ENCODE data around the gene PLCG1. TPM values are rescaled to one million over a fixed set of nuclear protein-coding genes. Genes with fewer than 3 reads are reported as not detected.
"Not testable (repeated sequence)": the region's sequence is repeated elsewhere in the genome, so short reads cannot be mapped to it uniquely, and the experiment has no call there.

PLCG1 gene
- total RNA-seq, 1 experiment from 2014 or later = 59.4 TPM

- DNase-seq (ENCODE audit: low read depth) = no peak
Observed at GRCh38 chr20:41124451-41125094, 12.8 kb upstream of the PLCG1 start.

- no peak for DNase-seq (ENCODE audit: low read depth)
Observed at GRCh38 chr20:41125530-41126457, 11.5 kb upstream of the PLCG1 start.

- no peak for DNase-seq (ENCODE audit: low read depth)
Observed at GRCh38 chr20:41126719-41127118, 10.6 kb upstream of the PLCG1 start.

GRCh38 chr20:41128317-41128716 lies 9.0 kb upstream of the PLCG1 start:
- DNase-seq (ENCODE audit: low read depth) = not testable (repeated sequence)

GRCh38 chr20:41131594-41132387 lies 5.6 kb upstream of the PLCG1 start:
- no peak for DNase-seq (ENCODE audit: low read depth)

- DNase-seq (ENCODE audit: low read depth) = not testable (repeated sequence)
Observed at GRCh38 chr20:41132388-41132775, 5.0 kb upstream of the PLCG1 start.

GRCh38 chr20:41133709-41134361 lies 3.5 kb upstream of the PLCG1 start:
- no peak for DNase-seq (ENCODE audit: low read depth)

- DNase-seq (ENCODE audit: low read depth) = peak; percentile 22
Observed at GRCh38 chr20:41134362-41135186, 2.8 kb upstream of the PLCG1 start.

- peak; percentile 27 for DNase-seq (ENCODE audit: low read depth)
Observed at GRCh38 chr20:41135187-41135887, 2.0 kb upstream of the PLCG1 start.

- peak; percentile 21 for DNase-seq (ENCODE audit: low read depth)
Observed at GRCh38 chr20:41135888-41136679, 1.3 kb upstream of the PLCG1 start.

GRCh38 chr20:41137614-41138474 lies 501 bp downstream of the PLCG1 start:
- DNase-seq (ENCODE audit: low read depth) = peak; percentile 75

- peak; percentile 30 for DNase-seq (ENCODE audit: low read depth)
Observed at GRCh38 chr20:41138475-41139226, 1.3 kb downstream of the PLCG1 start.

GRCh38 chr20:41139227-41140093 lies 2.1 kb downstream of the PLCG1 start:
- DNase-seq (ENCODE audit: low read depth) = no peak

GRCh38 chr20:41140226-41141133 lies 3.1 kb downstream of the PLCG1 start:
- no peak for DNase-seq (ENCODE audit: low read depth)

- peak; percentile 42 for DNase-seq (ENCODE audit: low read depth)
Observed at GRCh38 chr20:41141153-41141815, 3.9 kb downstream of the PLCG1 start.

Measured in M059J (cell line).